GM18868 (cell line): ENCODE results near the gene BAX.

Experiments
- ATAC-seq: cut with Tn5 transposase; IDR thresholded peaks from one replicate; pipeline ENCODE4 v1.9.1; 2021; ENCODE audit warnings: mild to moderate bottlenecking, moderate library complexity; ENCODE audit not compliant: unreplicated experiment

Gene BAX

GRCh38 chr19:49010453-49010852, 55.8 kb downstream of the BAX start:
- ATAC-seq = no peak

DNA sequence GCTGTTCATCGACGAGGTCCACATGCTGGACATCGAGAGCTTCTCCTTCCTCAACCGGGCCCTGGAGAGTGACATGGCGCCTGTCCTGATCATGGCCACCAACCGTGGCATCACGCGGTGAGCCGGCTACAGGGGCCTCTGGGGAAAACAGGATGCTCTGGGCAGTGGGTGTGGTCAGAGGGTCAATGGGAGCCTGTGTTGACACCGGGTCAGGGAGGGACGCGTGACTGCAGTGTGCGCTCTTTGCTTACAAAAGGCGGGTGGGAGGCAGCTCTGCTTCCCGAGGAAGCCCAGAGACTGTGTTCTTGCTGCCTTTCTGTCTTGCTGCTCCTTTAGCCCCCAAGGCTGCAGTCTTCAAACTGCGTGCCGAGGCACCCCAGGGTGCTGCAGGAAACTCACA, 56.5 kb downstream of the BAX start:
- ATAC-seq = no peak
